IMR-90 (cell line): ENCODE measurements around the gene PSD. TPM values are rescaled to one million over a fixed set of nuclear protein-coding genes. Genes with fewer than 3 reads are reported as not detected.

Source experiments
- ATAC-seq: fragments of 200-7000 bp; cut with Tn5 transposase; 2 replicates; pipeline ENCODE4 v1.9.1; 2020; ENCODE audit warnings: low read depth, mild to moderate bottlenecking, moderate library complexity
- BruUV-seq: library from RNA; stranded (reverse); fragments of 400-500 nt; replicated peaks from 2 replicates; lab custom pipeline; 2021; lab: Mats Ljungman, UMichigan
- CTCF ChIA-PET: fragments of 300-600 bp; formaldehyde crosslinking; extraction: SDS; loops from one replicate; lab custom pipeline; 2021; ENCODE audit warnings: antibody characterized with exemption; lab: Yijun Ruan, JAX
- POLR2A ChIA-PET: fragments of 300-600 bp; sonication (Branson Sonifier 250); formaldehyde crosslinking; loops from one replicate; lab custom pipeline; 2022; ENCODE audit warnings: antibody characterized with exemption; ENCODE audit not compliant: unreplicated experiment; lab: Charles Lee
- DNase-seq: peaks from one replicate; pipeline ENCODE4 v3.0.0; 2013
- H2AFZ ChIP-seq: replicated peaks from 2 replicates; pipeline ENCODE3; 2013; ENCODE audit warnings: low read length, mild to moderate bottlenecking; ENCODE audit not compliant: poor library complexity
- H2AK5ac ChIP-seq: 2 replicates; pipeline ENCODE4 v1.6.1; 2013; ENCODE audit warnings: low read depth, low read length, inconsistent platforms
- H2AK9ac ChIP-seq: replicated peaks from 2 replicates; pipeline ENCODE3; 2013; ENCODE audit warnings: mild to moderate bottlenecking, low read depth, low read length, moderate library complexity; ENCODE audit not compliant: poor library complexity
- H2BK120ac ChIP-seq: 2 replicates; pipeline ENCODE4 v1.6.1; 2013; ENCODE audit warnings: low read depth, low read length, inconsistent platforms
- H2BK15ac ChIP-seq: 3 replicates; pipeline ENCODE4 v1.6.1; 2013; ENCODE audit warnings: low read depth, low read length, inconsistent platforms
- H2BK20ac ChIP-seq: 2 replicates; pipeline ENCODE4 v1.6.1; 2013; ENCODE audit warnings: low read depth, mild to moderate bottlenecking, inconsistent platforms, low read length, moderate library complexity
- H2BK5ac ChIP-seq: 2 replicates; pipeline ENCODE4 v1.6.1; 2013; ENCODE audit warnings: mild to moderate bottlenecking, low read depth, low read length, inconsistent platforms; ENCODE audit not compliant: poor library complexity, severe bottlenecking
- H3K14ac ChIP-seq: replicated peaks from 2 replicates; pipeline ENCODE4 v1.6.1; 2013; ENCODE audit warnings: low read depth, low read length, inconsistent platforms
- H3K18ac ChIP-seq: 2 replicates; pipeline ENCODE4 v1.6.1; 2013; ENCODE audit warnings: low read depth, low read length, control low read depth
- H3K23ac ChIP-seq: 2 replicates; pipeline ENCODE4 v1.6.1; 2013; ENCODE audit warnings: low read depth, low read length, inconsistent platforms
- H3K27ac ChIP-seq: 2 replicates; pipeline ENCODE4 v1.5.1; 2013; ENCODE audit warnings: mild to moderate bottlenecking, control low read depth, low read length; ENCODE audit not compliant: insufficient read depth
- H3K27me3 ChIP-seq: 2 replicates; pipeline ENCODE4 v1.6.1; 2013; ENCODE audit warnings: low read length; ENCODE audit not compliant: control insufficient read depth, insufficient read depth
- H3K36me3 ChIP-seq: 2 replicates; pipeline ENCODE4 v1.6.1; 2013; ENCODE audit warnings: low read length, mixed read lengths; ENCODE audit not compliant: control insufficient read depth, insufficient read depth
- H3K4ac ChIP-seq: 2 replicates; pipeline ENCODE4 v1.6.1; 2013; ENCODE audit warnings: low read depth, low read length, inconsistent platforms
- H3K4me1 ChIP-seq: 2 replicates; pipeline ENCODE4 v1.6.1; 2013; ENCODE audit warnings: low read length, mixed read lengths; ENCODE audit not compliant: control insufficient read depth, insufficient read depth
- H3K4me2 ChIP-seq: 2 replicates; pipeline ENCODE4 v1.6.1; 2013; ENCODE audit warnings: low read depth, mild to moderate bottlenecking, control low read depth, low read length, moderate library complexity
- H3K4me3 ChIP-seq: 2 replicates; pipeline ENCODE4 v1.5.1; 2013; ENCODE audit warnings: low read depth, mild to moderate bottlenecking, control low read depth, low read length, moderate library complexity; ENCODE audit not compliant: insufficient read depth
- H3K56ac ChIP-seq: 2 replicates; pipeline ENCODE4 v1.6.1; 2013; ENCODE audit warnings: low read length, inconsistent platforms; ENCODE audit not compliant: insufficient read depth; ENCODE audit errors: extremely low read depth
- H3K79me1 ChIP-seq, 2 experiments: 2 replicates each; pipeline ENCODE4 v1.6.1; 2013; ENCODE audit warnings: low read length in 2 of 2, inconsistent platforms in 1 of 2, low read depth in 1 of 2
- H3K9ac ChIP-seq: 2 replicates; pipeline ENCODE4 v1.6.1; 2013; ENCODE audit warnings: low read depth, low read length, control low read depth
- H3K9me1 ChIP-seq: 2 replicates; pipeline ENCODE4 v1.6.1; 2013; ENCODE audit warnings: low read length, inconsistent platforms; ENCODE audit not compliant: insufficient read depth
- H3K9me3 ChIP-seq: 2 replicates; pipeline ENCODE4 v1.6.1; 2013; ENCODE audit warnings: low read length; ENCODE audit not compliant: control insufficient read depth, insufficient read depth
- H4K20me1 ChIP-seq: 2 replicates; pipeline ENCODE4 v1.6.1; 2013; ENCODE audit warnings: low read length, inconsistent platforms; ENCODE audit not compliant: insufficient read depth
- H4K5ac ChIP-seq: 2 replicates; pipeline ENCODE4 v1.6.1; 2013; ENCODE audit warnings: mild to moderate bottlenecking, low read depth, low read length, control low read depth
- H4K8ac ChIP-seq, 2 experiments: 2 replicates each; pipeline ENCODE4 v1.6.1; 2013; ENCODE audit warnings: low read depth in 2 of 2, low read length in 2 of 2, control low read depth in 1 of 2, inconsistent platforms in 1 of 2
- H4K91ac ChIP-seq: 2 replicates; pipeline ENCODE4 v1.6.1; 2013; ENCODE audit warnings: low read depth, low read length, inconsistent platforms; ENCODE audit not compliant: insufficient read depth
- BHLHE40 ChIP-seq: fragments of 150-350 bp; IDR thresholded peaks from 2 replicates; pipeline ENCODE4 v1.6.1; 2016; ENCODE audit warnings: mild to moderate bottlenecking, low read depth, low read length
- CHD1 ChIP-seq: IDR thresholded peaks from 2 replicates; pipeline ENCODE4 v1.6.1; 2012; ENCODE audit warnings: low read depth, low read length, improper control_type of control experiment
- FOS ChIP-seq: fragments of 150-350 bp; IDR thresholded peaks from 2 replicates; pipeline ENCODE4 v1.6.1; 2016; ENCODE audit warnings: low read depth, low read length
- MAFK ChIP-seq: IDR thresholded peaks from 2 replicates; pipeline ENCODE4 v1.6.1; 2012; ENCODE audit warnings: low read depth, low read length, improper control_type of control experiment
- MAZ ChIP-seq: IDR thresholded peaks from 2 replicates; pipeline ENCODE4 v1.6.1; 2012; ENCODE audit warnings: low read depth, mild to moderate bottlenecking, low read length, improper control_type of control experiment, moderate library complexity, borderline replicate concordance
- NFE2L2 ChIP-seq: fragments of 150-350 bp; IDR thresholded peaks from 2 replicates; pipeline ENCODE4 v1.6.1; 2016; ENCODE audit warnings: low read depth, mild to moderate bottlenecking, low read length
- POLR2A ChIP-seq: IDR thresholded peaks from 2 replicates; pipeline ENCODE4 v1.6.1; 2012; ENCODE audit warnings: mild to moderate bottlenecking, low read depth, low read length
- RCOR1 ChIP-seq: IDR thresholded peaks from 2 replicates; pipeline ENCODE4 v1.6.1; 2012; ENCODE audit warnings: mild to moderate bottlenecking, low read length, improper control_type of control experiment; ENCODE audit not compliant: insufficient replicate concordance
- RFX5 ChIP-seq: IDR thresholded peaks from 2 replicates; pipeline ENCODE4 v1.8.0; 2012; ENCODE audit warnings: low read depth, mild to moderate bottlenecking, low read length, moderate library complexity
- SMC3 ChIP-seq: fragments of 150-350 bp; IDR thresholded peaks from 2 replicates; pipeline ENCODE4 v1.6.1; 2016; ENCODE audit warnings: low read depth, mild to moderate bottlenecking, antibody characterized with exemption, low read length, moderate library complexity
- WGBS, 2 experiments: methylation state at CpG; one replicate each; pipeline versions ENCODE4 v1.1.5 to v1.1.7; 2013; ENCODE audit warnings: missing lambda C conversion rate in 2 of 2; ENCODE audit not compliant: insufficient read length in 1 of 2; ENCODE audit errors: extremely low coverage in 2 of 2; 5-methylcytosine and 5-hydroxymethylcytosine counted together
- dilution Hi-C: fragments of 300-500 bp; cut with HindIII; formaldehyde crosslinking; loops from one replicate; pipeline ENCODE4 v1.14.3; 2018; ENCODE audit warnings: low sequenced_read_pairs; ENCODE audit not compliant: unreplicated experiment
- in situ Hi-C: fragments of 300-500 bp; cut with MboI; formaldehyde crosslinking; loops from 3 replicates; pipeline ENCODE4 v1.14.3; 2019; ENCODE audit warnings: low sequenced_read_pairs, inconsistent platforms, mixed read lengths
- intact Hi-C: fragments of 100-400 bp; cut with micrococcal nuclease; formaldehyde crosslinking; loops from 2 replicates; pipeline ENCODE4 v1.10.0; 2022
- polyA plus RNA-seq, 3 experiments: library from polyadenylated mRNA; depleted of rRNA; stranded (reverse); fragments of >200 nt; gene quantifications; 2 replicates each; pipeline ENCODE4 v1.2.3, GENCODE V29; 2012; ENCODE audit warnings: low replicate concordance in 1 of 3
- total RNA-seq: library from RNA; depleted of rRNA; stranded (reverse); fragments of >200 nt; gene quantifications from 2 replicates; pipeline ENCODE4 v1.2.3, GENCODE V29; 2012

Gene PSD
- total and polyA plus RNA-seq, 2 of the 4 experiments (the other 2 are of a cell fraction) = 2.0 to 4.4 TPM

- POLR2A ChIA-PET = interaction anchor here (0.8 kb wide), 1 partner anchor 11 kb away, joined by 17 read pairs; the partner anchor contains the start of gene CUEDC2
- DNase-seq (no peak), ATAC-seq (no peak)
- Histone ChIP-seq H2AK5ac (peak overlapping the region; percentile 43; the same call in 1 of the 2 replicates), H2AFZ (peak overlapping the region; percentile 99), H4K5ac (no peak overlapping the region; the same call in 1 of the 2 replicates), H2BK120ac (no peak overlapping the region), H3K4me1 (peaks cover 9% of the 10 kb centered on the region), H3K27ac (peak overlapping the region; percentile 63; the same call in 1 of the 2 replicates), H2BK5ac (peak overlapping the region; percentile 58), H3K14ac (no peak overlapping the region), H3K4ac (peak overlapping the region; percentile 51; the same call in 1 of the 2 replicates), H3K79me1 (peaks cover 0 to 33% of the 10 kb centered on the region in 2 experiments; a peak in 2 of 4 replicates), H3K36me3 (peaks cover 6% of the 10 kb centered on the region; the same call in 1 of the 2 replicates), H3K56ac (no peak overlapping the region), H2BK15ac (no peak overlapping the region), H2AK9ac (peak overlapping the region; percentile 88), H3K4me2 (peak overlapping the region; percentile 89), H2BK20ac (no peak overlapping the region), H3K27me3 (peaks cover 13% of the 10 kb centered on the region; the same call in 1 of the 2 replicates), H3K9ac (peak overlapping the region; percentile 69), H4K91ac (no peak overlapping the region), H3K9me3 (no peaks in the 10 kb centered on the region), H4K20me1 (no peaks in the 10 kb centered on the region), H3K4me3 (peak overlapping the region; percentile 55), H3K18ac (no peak overlapping the region), H3K23ac (no peak overlapping the region), H3K9me1 (peaks cover 9% of the 10 kb centered on the region; the same call in 1 of the 2 replicates), H4K8ac (peak overlapping the region; percentile 81 to 93; a peak in 2 of 4 replicates)
- no TSS peak for BruUV-seq
- CTCF ChIA-PET = interaction anchor here (0.7 to 1.2 kb wide), 2 partner anchors 162 to 310 kb away, joined by 3 read pairs; no protein-coding TSS in a partner anchor
- 1% methylated on average over 12 of the region's 14 CpGs; no CpG with 5 or more reads in 1 of the 2 experiments for WGBS, 2 experiments
- intact Hi-C loops (loop anchor here (1.0 kb wide), 2 partner anchors 27 to 58 kb away; no protein-coding TSS in a partner anchor), in situ Hi-C loops (no loop called here), dilution Hi-C loops (no loop called here)
- TF ChIP-seq BHLHE40 (no peak), RFX5 (no peak), FOS (no peak), MAFK (no peak), NFE2L2 (no peak), RCOR1 (no peak), POLR2A (no peak), CHD1 (no peak), SMC3 (no peak), MAZ (no peak)
These were observed 2.8 kb upstream of the PSD start for GRCh38 chr10:102421507-102421756.
